H9 (cell line): ENCODE data around the gene DPYSL3. TPM values are rescaled to one million over a fixed set of nuclear protein-coding genes. Genes with fewer than 3 reads are reported as not detected.

Experiments
- DNase-seq: peaks from one replicate; pipeline ENCODE4 v3.0.0-alpha.2; 2017
- H2AFZ ChIP-seq: one replicate; pipeline ENCODE4 v1.6.1; 2013; ENCODE audit warnings: mild to moderate bottlenecking, low read length, control low read depth, moderate library complexity
- H2AK5ac ChIP-seq: 2 replicates; pipeline ENCODE4 v1.6.1; 2013; ENCODE audit warnings: low read length, control low read depth, mixed read lengths; ENCODE audit not compliant: insufficient read length
- H2BK120ac ChIP-seq: one replicate; pipeline ENCODE4 v1.6.1; 2013; ENCODE audit warnings: low read depth, mild to moderate bottlenecking, low read length, control low read depth, inconsistent platforms; ENCODE audit not compliant: poor library complexity, severe bottlenecking
- H2BK12ac ChIP-seq: 2 replicates; pipeline ENCODE4 v1.6.1; 2013; ENCODE audit warnings: low read length, control low read depth, mixed read lengths, low read depth; ENCODE audit not compliant: insufficient read length
- H2BK15ac ChIP-seq: 2 replicates; pipeline ENCODE4 v1.6.1; 2013; ENCODE audit warnings: low read depth, low read length, control low read depth
- H2BK20ac ChIP-seq: one replicate; pipeline ENCODE4 v1.6.1; 2013; ENCODE audit warnings: low read depth, mild to moderate bottlenecking, low read length, control low read depth, inconsistent platforms; ENCODE audit not compliant: poor library complexity, severe bottlenecking
- H2BK5ac ChIP-seq: 2 replicates; pipeline ENCODE4 v1.6.1; 2013; ENCODE audit warnings: low read length, control low read depth, mixed read lengths; ENCODE audit not compliant: insufficient read length
- H3K14ac ChIP-seq: 2 replicates; pipeline ENCODE4 v1.6.1; 2013; ENCODE audit warnings: low read length, control low read depth; ENCODE audit not compliant: insufficient read depth
- H3K18ac ChIP-seq: 2 replicates; pipeline ENCODE4 v1.6.1; 2013; ENCODE audit warnings: low read depth, mild to moderate bottlenecking, mixed read lengths, low read length, control low read depth; ENCODE audit not compliant: insufficient read length
- H3K23ac ChIP-seq: 2 replicates; pipeline ENCODE4 v1.6.1; 2013; ENCODE audit warnings: low read length, control low read depth, mixed read lengths, low read depth; ENCODE audit not compliant: insufficient read length
- H3K23me2 ChIP-seq: 2 replicates; pipeline ENCODE4 v1.6.1; 2013; ENCODE audit warnings: low read depth, mild to moderate bottlenecking, mixed read lengths, low read length, control low read depth; ENCODE audit not compliant: insufficient read length, poor library complexity, severe bottlenecking
- H3K27ac ChIP-seq: 2 replicates; pipeline ENCODE4 v1.5.1; 2013; ENCODE audit warnings: low read length, control low read depth, mixed read lengths, low read depth; ENCODE audit not compliant: insufficient read length
- H3K27me3 ChIP-seq: 2 replicates; pipeline ENCODE4 v1.6.1; 2013; ENCODE audit warnings: low read length, control low read depth, inconsistent platforms; ENCODE audit not compliant: insufficient read depth
- H3K4ac ChIP-seq: 2 replicates; pipeline ENCODE4 v1.6.1; 2013; ENCODE audit warnings: low read depth, mild to moderate bottlenecking, control low read depth, inconsistent platforms, low read length, moderate library complexity
- H3K4me1 ChIP-seq: 2 replicates; pipeline ENCODE4 v1.6.1; 2013; ENCODE audit warnings: low read length, control low read depth, inconsistent platforms; ENCODE audit not compliant: insufficient read depth
- H3K4me2 ChIP-seq: 2 replicates; pipeline ENCODE4 v1.6.1; 2013; ENCODE audit warnings: low read length, control low read depth, mixed read lengths; ENCODE audit not compliant: insufficient read length, insufficient read depth
- H3K56ac ChIP-seq: 2 replicates; pipeline ENCODE4 v1.6.1; 2013; ENCODE audit warnings: low read depth, mild to moderate bottlenecking, mixed read lengths, low read length, control low read depth; ENCODE audit not compliant: insufficient read length
- H3K79me1 ChIP-seq: 2 replicates; pipeline ENCODE4 v1.6.1; 2013; ENCODE audit warnings: low read depth, mild to moderate bottlenecking, moderate library complexity, low read length, control low read depth, inconsistent platforms; ENCODE audit not compliant: insufficient read depth, poor library complexity, severe bottlenecking
- H3K79me2 ChIP-seq: 2 replicates; pipeline ENCODE4 v1.6.1; 2013; ENCODE audit warnings: low read length, control low read depth, inconsistent platforms; ENCODE audit not compliant: insufficient read depth
- H3K9ac ChIP-seq: 2 replicates; pipeline ENCODE4 v1.6.1; 2013; ENCODE audit warnings: low read length, control low read depth, mixed read lengths; ENCODE audit not compliant: insufficient read length; ENCODE audit errors: extremely low read depth
- H3K9me3 ChIP-seq: one replicate; pipeline ENCODE4 v1.6.1; 2013; ENCODE audit warnings: low read depth, low read length, inconsistent platforms; ENCODE audit not compliant: control insufficient read depth
- H3T11ph ChIP-seq: one replicate; pipeline ENCODE4 v1.6.1; 2013; ENCODE audit warnings: mild to moderate bottlenecking, low read length, control low read depth, inconsistent platforms
- H4K20me1 ChIP-seq: one replicate; pipeline ENCODE4 v1.6.1; 2013; ENCODE audit not compliant: control insufficient read depth, insufficient read length, insufficient read depth
- H4K5ac ChIP-seq: 2 replicates; pipeline ENCODE4 v1.6.1; 2013; ENCODE audit warnings: low read depth, mild to moderate bottlenecking, mixed read lengths, low read length, control low read depth; ENCODE audit not compliant: insufficient read length
- H4K8ac ChIP-seq: replicated peaks from 2 replicates; pipeline ENCODE4 v1.6.1; 2013; ENCODE audit warnings: low read length, control low read depth, mixed read lengths, low read depth; ENCODE audit not compliant: insufficient read length
- H4K91ac ChIP-seq: 2 replicates; pipeline ENCODE4 v1.6.1; 2013; ENCODE audit warnings: low read depth, mild to moderate bottlenecking, moderate library complexity, mixed read lengths, low read length, control low read depth; ENCODE audit not compliant: insufficient read length
- H3K27ac Mint-ChIP-seq, 3 experiments: 2 replicates in 2 of 3; 3 replicates in 1 of 3; pipeline ENCODE4 v1.8.0; 2020 to 2021; ENCODE audit warnings: mixed read lengths in 3 of 3, mild to moderate bottlenecking in 1 of 3, moderate library complexity in 1 of 3
- H3K27me3 Mint-ChIP-seq: 2 replicates; pipeline ENCODE4 v1.8.0; 2021; ENCODE audit warnings: low read depth, mild to moderate bottlenecking, moderate library complexity, mixed read lengths
- H3K36me3 Mint-ChIP-seq, 3 experiments: 2 replicates in 2 of 3; 3 replicates in 1 of 3; pipeline ENCODE4 v1.8.0; 2020 to 2021; ENCODE audit warnings: low read depth in 3 of 3, mixed read lengths in 3 of 3; ENCODE audit not compliant: insufficient read depth in 1 of 3
- H3K4me1 Mint-ChIP-seq, 2 experiments: 2 replicates each; pipeline ENCODE4 v1.8.0; 2020; ENCODE audit warnings: mixed read lengths in 2 of 2
- H3K4me3 Mint-ChIP-seq, 2 experiments: 2 replicates in 1 of 2; 3 replicates in 1 of 2; pipeline ENCODE4 v1.8.0; 2020 to 2021; ENCODE audit warnings: mild to moderate bottlenecking in 2 of 2, mixed read lengths in 2 of 2, moderate library complexity in 1 of 2
- H3K9me3 Mint-ChIP-seq, 2 experiments: 2 replicates in 1 of 2; 3 replicates in 1 of 2; pipeline ENCODE4 v1.8.0; 2020; ENCODE audit warnings: mild to moderate bottlenecking in 2 of 2, mixed read lengths in 2 of 2, moderate library complexity in 1 of 2
- CTCF ChIP-seq: fragments of 200-600 bp; sonication (generic); conservative IDR thresholded peaks from 3 replicates; pipeline ENCODE4 v1.8.0; 2021; ENCODE audit warnings: antibody characterized with exemption, mild to moderate bottlenecking
- WGBS: extraction: QIAGEN DNeasy Blood & Tissue Kit; methylation state at CpG from one replicate; pipeline ENCODE4 v1.1.7; 2013; ENCODE audit warnings: missing lambda C conversion rate, low lambda C conversion rate, mixed read lengths; ENCODE audit not compliant: insufficient read length; ENCODE audit errors: extremely low coverage; 5-methylcytosine and 5-hydroxymethylcytosine counted together
- total RNA-seq: library from RNA; stranded (reverse); gene quantifications from 2 replicates; pipeline ENCODE4 v1.2.1, GENCODE V29; 2021

The DPYSL3 gene
- total RNA-seq, 1 experiment from 2014 or later: 515 TPM

GRCh38 chr5:147360816-147361215 lies 149.1 kb downstream of the DPYSL3 start:
- no peak overlapping the region for H3K4me3 Mint-ChIP-seq
- Histone ChIP-seq H3K14ac (no peak overlapping the region), H3K23ac (no peak overlapping the region), H2BK12ac (no peak overlapping the region), H2BK5ac (no peak overlapping the region), H2BK20ac (no peak overlapping the region), H3K23me2 (no peaks in the 10 kb centered on the region), H3K18ac (no peak overlapping the region), H3K4ac (no peak overlapping the region), H2AFZ (no peak overlapping the region), H3K4me1 (no peaks in the 10 kb centered on the region; the same call in 1 of the 2 replicates), H2AK5ac (no peak overlapping the region), H3K9me3 (no peaks in the 10 kb centered on the region), H3K4me2 (no peak overlapping the region), H4K5ac (no peak overlapping the region), H3K9ac (no peak overlapping the region), H3K79me1 (no peaks in the 10 kb centered on the region), H3K27me3 (no peaks in the 10 kb centered on the region), H3K56ac (no peak overlapping the region), H4K8ac (no peak overlapping the region), H4K20me1 (no peaks in the 10 kb centered on the region), H3K79me2 (no peaks in the 10 kb centered on the region), H3K27ac (no peak overlapping the region), H3T11ph (no peak overlapping the region), H4K91ac (no peak overlapping the region), H2BK15ac (no peak overlapping the region), H2BK120ac (no peak overlapping the region)
- no peaks in the 10 kb centered on the region; a peak in 1 of 7 replicates for H3K36me3 Mint-ChIP-seq
- no peak for DNase-seq
- TF ChIP-seq CTCF: no peak
- no peak overlapping the region; a peak in 1 of 7 replicates for H3K27ac Mint-ChIP-seq
- no peaks in the 10 kb centered on the region for H3K9me3 Mint-ChIP-seq
- peaks cover 2% of the 10 kb centered on the region in 2 experiments; a peak in 2 of 4 replicates for H3K4me1 Mint-ChIP-seq
- no CpG with 5 or more reads among the region's 2 CpGs for WGBS
- H3K27me3 Mint-ChIP-seq: no peaks in the 10 kb centered on the region; the same call in 1 of the 2 replicates
